GM23338 (cell line): ENCODE data around the gene RAD51B. TPM values are rescaled to one million over a fixed set of nuclear protein-coding genes. Genes with fewer than 3 reads are reported as not detected.

ENCODE experiments used
- ATAC-seq: fragments of 200-7000 bp; cut with Tn5 transposase; 3 replicates; pipeline ENCODE4 v1.9.1; 2020
- DNase-seq: peaks from one replicate; pipeline ENCODE4 v3.0.0-alpha.2; 2015; ENCODE audit warnings: low spot score
- H2AFZ ChIP-seq: fragments of 200-600 bp; sonication (generic); 2 replicates; pipeline ENCODE4 v1.8.0; 2016; ENCODE audit warnings: antibody characterized with exemption, mild to moderate bottlenecking, moderate library complexity
- H3F3A ChIP-seq: fragments of 200-600 bp; sonication (generic); replicated peaks from 2 replicates; pipeline ENCODE4 v1.8.0; 2017; ENCODE audit warnings: antibody characterized with exemption, mixed run types, low read depth
- H3K27ac ChIP-seq: fragments of 200-600 bp; sonication (generic); 2 replicates; pipeline ENCODE4 v1.6.1; 2016; ENCODE audit warnings: low read depth
- H3K27me3 ChIP-seq: fragments of 200-600 bp; sonication (generic); 2 replicates; pipeline ENCODE4 v1.8.0; 2016; ENCODE audit warnings: mild to moderate bottlenecking, mixed run types, moderate library complexity; ENCODE audit not compliant: insufficient read depth
- H3K36me3 ChIP-seq: fragments of 200-600 bp; sonication (generic); 2 replicates; pipeline ENCODE4 v1.8.0; 2016; ENCODE audit warnings: mild to moderate bottlenecking; ENCODE audit not compliant: insufficient read depth
- H3K4me1 ChIP-seq: fragments of 200-600 bp; sonication (generic); 2 replicates; pipeline ENCODE4 v1.8.0; 2016; ENCODE audit warnings: mild to moderate bottlenecking, moderate library complexity; ENCODE audit not compliant: insufficient read depth
- H3K4me2 ChIP-seq: fragments of 200-600 bp; sonication (generic); 2 replicates; pipeline ENCODE4 v1.7.1; 2017; ENCODE audit warnings: mixed run types
- H3K4me3 ChIP-seq: fragments of 200-600 bp; sonication (generic); 2 replicates; pipeline ENCODE4 v1.6.1; 2016; ENCODE audit warnings: mixed run types
- H3K79me2 ChIP-seq: fragments of 200-600 bp; sonication (generic); replicated peaks from 2 replicates; pipeline ENCODE4 v1.8.0; 2017; ENCODE audit warnings: mild to moderate bottlenecking; ENCODE audit not compliant: insufficient read depth
- H3K9me2 ChIP-seq: fragments of 200-600 bp; sonication (generic); 2 replicates; pipeline ENCODE4 v1.8.0; 2017; ENCODE audit not compliant: insufficient read depth
- H4K20me1 ChIP-seq: fragments of 200-600 bp; sonication (generic); replicated peaks from 2 replicates; pipeline ENCODE4 v1.8.0; 2017; ENCODE audit warnings: mild to moderate bottlenecking; ENCODE audit not compliant: insufficient read depth
- H3K27ac Mint-ChIP-seq: 2 replicates; pipeline ENCODE4 v1.8.0; 2020; ENCODE audit warnings: inconsistent platforms, mild to moderate bottlenecking, moderate library complexity, mixed read lengths
- H3K27me3 Mint-ChIP-seq: 3 replicates; pipeline ENCODE4 v1.8.0; 2022; ENCODE audit warnings: low read depth, mild to moderate bottlenecking, moderate library complexity, mixed read lengths, inconsistent platforms; ENCODE audit not compliant: insufficient read depth, poor library complexity
- H3K36me3 Mint-ChIP-seq: 3 replicates; pipeline ENCODE4 v1.8.0; 2021; ENCODE audit warnings: low read depth, mild to moderate bottlenecking, inconsistent platforms, moderate library complexity, mixed read lengths
- H3K4me1 Mint-ChIP-seq: 3 replicates; pipeline ENCODE4 v1.8.0; 2020; ENCODE audit warnings: mild to moderate bottlenecking, inconsistent platforms, mixed read lengths
- H3K4me3 Mint-ChIP-seq: 3 replicates; pipeline ENCODE4 v1.8.0; 2021; ENCODE audit warnings: moderate library complexity, mild to moderate bottlenecking, inconsistent platforms, mixed read lengths
- H3K9me3 Mint-ChIP-seq: 3 replicates; pipeline ENCODE4 v1.8.0; 2020; ENCODE audit warnings: moderate library complexity, mild to moderate bottlenecking, inconsistent platforms, mixed read lengths
- CREB1 ChIP-seq: fragments of 250-450 bp; sonication (Bioruptor Pico); IDR thresholded peaks from 2 replicates; pipeline ENCODE4 v1.5.0; 2020; ENCODE audit warnings: low read depth, mild to moderate bottlenecking, moderate library complexity
- CTCF ChIP-seq, 2 experiments: fragments of 200-600 bp in 1 of 2; sonication (generic) in 1 of 2; conservative IDR thresholded peaks; 2 replicates each; pipeline versions ENCODE4 v1.5.1 to v1.6.1; 2016 to 2017; ENCODE audit warnings: antibody characterized with exemption in 2 of 2, low read depth in 2 of 2, mild to moderate bottlenecking in 2 of 2, moderate library complexity in 1 of 2
- EZH2 ChIP-seq: fragments of 200-600 bp; sonication (generic); IDR thresholded peaks from one replicate; pipeline ENCODE4 v1.8.0; 2017; ENCODE audit warnings: antibody characterized with exemption, mild to moderate bottlenecking, low read depth; ENCODE audit not compliant: unreplicated experiment
- EZH2phosphoT487 ChIP-seq: fragments of 200-600 bp; sonication (generic); IDR thresholded peaks from one replicate; pipeline ENCODE4 v1.8.1; 2018; ENCODE audit warnings: antibody characterized with exemption; ENCODE audit not compliant: unreplicated experiment
- JUNB ChIP-seq: IDR thresholded peaks from one replicate; pipeline ENCODE4 v1.6.1; 2016; ENCODE audit warnings: antibody characterized with exemption; ENCODE audit not compliant: unreplicated experiment
- NANOG ChIP-seq: IDR thresholded peaks from 2 replicates; pipeline ENCODE4 v1.6.1; 2016; ENCODE audit warnings: antibody characterized with exemption, borderline replicate concordance
- POLR2AphosphoS5 ChIP-seq: IDR thresholded peaks from 2 replicates; pipeline ENCODE4 v1.6.1; 2016; ENCODE audit warnings: antibody characterized with exemption, low read depth
- STAT1 ChIP-seq: IDR thresholded peaks from one replicate; pipeline ENCODE4 v1.6.1; 2016; ENCODE audit warnings: antibody characterized with exemption; ENCODE audit not compliant: unreplicated experiment
- ZNF114 ChIP-seq: fragments of 250-450 bp; sonication (Bioruptor Pico); IDR thresholded peaks from 2 replicates; pipeline ENCODE4 v1.5.0; 2020; ENCODE audit warnings: mild to moderate bottlenecking, moderate library complexity
- ZNF331 ChIP-seq: fragments of 250-450 bp; sonication (Bioruptor Pico); IDR thresholded peaks from 2 replicates; pipeline ENCODE4 v1.5.0; 2020; ENCODE audit warnings: low read depth, mild to moderate bottlenecking, moderate library complexity
- polyA plus RNA-seq: library from polyadenylated mRNA; unstranded; fragments of >200 nt; fragmentation: Nextera tagmentation; extraction: Ambion mirVana; gene quantifications from 2 replicates; pipeline ENCODE4 v1.2.1, GENCODE V29; 2016
- total RNA-seq: library from RNA; depleted of rRNA; stranded (reverse); fragments of >200 nt; shearing (Covaris generic); gene quantifications from 2 replicates; pipeline ENCODE4 v1.2.3, GENCODE V29; 2014
- TF ChIP-seq, protein P1 (sequence below): fragments of 250-450 bp; sonication (Bioruptor Pico); IDR thresholded peaks from 2 replicates; pipeline ENCODE4 v1.5.0; 2020; ENCODE audit warnings: mild to moderate bottlenecking, moderate library complexity
- TF ChIP-seq, protein P2 (sequence below): IDR thresholded peaks from 2 replicates; pipeline ENCODE4 v1.6.1; 2016; ENCODE audit warnings: antibody characterized with exemption
- TF ChIP-seq, protein P3 (sequence below): IDR thresholded peaks from one replicate; pipeline ENCODE4 v1.6.1; 2018; ENCODE audit warnings: antibody characterized with exemption; ENCODE audit not compliant: unreplicated experiment

The RAD51B gene
- total and polyA plus RNA-seq, 2 experiments from 2014 or later, result 15.7 to 29.1 TPM

DNA sequence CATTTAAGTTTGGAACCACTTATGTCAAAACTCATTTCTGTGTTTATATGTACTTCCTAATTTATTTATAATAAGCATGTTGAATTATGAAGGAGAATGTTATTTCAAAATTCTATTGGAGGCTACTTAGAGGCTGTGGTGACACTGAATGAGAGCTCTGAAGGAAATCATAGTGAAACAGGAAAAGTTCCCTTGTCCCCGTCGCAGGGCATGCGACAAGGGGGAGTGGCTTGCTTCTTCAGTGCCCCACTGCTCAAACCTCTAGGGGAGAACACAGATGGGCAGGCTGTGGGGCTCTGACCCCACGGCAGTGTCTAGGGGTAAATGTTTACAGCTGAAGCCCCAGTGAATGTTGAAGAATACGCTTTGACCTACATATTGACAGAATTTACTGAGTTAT is 261.9 kb downstream of the RAD51B start:
- Histone ChIP-seq H3K9me2 (no peaks in the 10 kb centered on the region), H3K79me2 (no peaks in the 10 kb centered on the region), H3K4me3 (no peak overlapping the region), H3K4me1 (peaks cover 23% of the 10 kb centered on the region), H3K27me3 (no peaks in the 10 kb centered on the region), H3F3A (no peaks in the 10 kb centered on the region), H3K4me2 (no peak overlapping the region), H3K27ac (no peak overlapping the region), H4K20me1 (no peaks in the 10 kb centered on the region), H3K36me3 (no peaks in the 10 kb centered on the region), H2AFZ (no peak overlapping the region)
- TF ChIP-seq STAT1 (no peak), CREB1 (CRISPR knock-in tag) (no peak), EZH2phosphoT487 (no peak), POLR2AphosphoS5 (no peak), ZNF331 (CRISPR knock-in tag) (no peak), ZNF114 (CRISPR knock-in tag) (no peak), NANOG (no peak), EZH2 (no peak), CTCF (conservative IDR thresholded peaks at IDR 0.05; ENCODE audit: low read depth in 2 of 2) (no peak), JUNB (no peak)
- TF ChIP-seq, protein P1, sequence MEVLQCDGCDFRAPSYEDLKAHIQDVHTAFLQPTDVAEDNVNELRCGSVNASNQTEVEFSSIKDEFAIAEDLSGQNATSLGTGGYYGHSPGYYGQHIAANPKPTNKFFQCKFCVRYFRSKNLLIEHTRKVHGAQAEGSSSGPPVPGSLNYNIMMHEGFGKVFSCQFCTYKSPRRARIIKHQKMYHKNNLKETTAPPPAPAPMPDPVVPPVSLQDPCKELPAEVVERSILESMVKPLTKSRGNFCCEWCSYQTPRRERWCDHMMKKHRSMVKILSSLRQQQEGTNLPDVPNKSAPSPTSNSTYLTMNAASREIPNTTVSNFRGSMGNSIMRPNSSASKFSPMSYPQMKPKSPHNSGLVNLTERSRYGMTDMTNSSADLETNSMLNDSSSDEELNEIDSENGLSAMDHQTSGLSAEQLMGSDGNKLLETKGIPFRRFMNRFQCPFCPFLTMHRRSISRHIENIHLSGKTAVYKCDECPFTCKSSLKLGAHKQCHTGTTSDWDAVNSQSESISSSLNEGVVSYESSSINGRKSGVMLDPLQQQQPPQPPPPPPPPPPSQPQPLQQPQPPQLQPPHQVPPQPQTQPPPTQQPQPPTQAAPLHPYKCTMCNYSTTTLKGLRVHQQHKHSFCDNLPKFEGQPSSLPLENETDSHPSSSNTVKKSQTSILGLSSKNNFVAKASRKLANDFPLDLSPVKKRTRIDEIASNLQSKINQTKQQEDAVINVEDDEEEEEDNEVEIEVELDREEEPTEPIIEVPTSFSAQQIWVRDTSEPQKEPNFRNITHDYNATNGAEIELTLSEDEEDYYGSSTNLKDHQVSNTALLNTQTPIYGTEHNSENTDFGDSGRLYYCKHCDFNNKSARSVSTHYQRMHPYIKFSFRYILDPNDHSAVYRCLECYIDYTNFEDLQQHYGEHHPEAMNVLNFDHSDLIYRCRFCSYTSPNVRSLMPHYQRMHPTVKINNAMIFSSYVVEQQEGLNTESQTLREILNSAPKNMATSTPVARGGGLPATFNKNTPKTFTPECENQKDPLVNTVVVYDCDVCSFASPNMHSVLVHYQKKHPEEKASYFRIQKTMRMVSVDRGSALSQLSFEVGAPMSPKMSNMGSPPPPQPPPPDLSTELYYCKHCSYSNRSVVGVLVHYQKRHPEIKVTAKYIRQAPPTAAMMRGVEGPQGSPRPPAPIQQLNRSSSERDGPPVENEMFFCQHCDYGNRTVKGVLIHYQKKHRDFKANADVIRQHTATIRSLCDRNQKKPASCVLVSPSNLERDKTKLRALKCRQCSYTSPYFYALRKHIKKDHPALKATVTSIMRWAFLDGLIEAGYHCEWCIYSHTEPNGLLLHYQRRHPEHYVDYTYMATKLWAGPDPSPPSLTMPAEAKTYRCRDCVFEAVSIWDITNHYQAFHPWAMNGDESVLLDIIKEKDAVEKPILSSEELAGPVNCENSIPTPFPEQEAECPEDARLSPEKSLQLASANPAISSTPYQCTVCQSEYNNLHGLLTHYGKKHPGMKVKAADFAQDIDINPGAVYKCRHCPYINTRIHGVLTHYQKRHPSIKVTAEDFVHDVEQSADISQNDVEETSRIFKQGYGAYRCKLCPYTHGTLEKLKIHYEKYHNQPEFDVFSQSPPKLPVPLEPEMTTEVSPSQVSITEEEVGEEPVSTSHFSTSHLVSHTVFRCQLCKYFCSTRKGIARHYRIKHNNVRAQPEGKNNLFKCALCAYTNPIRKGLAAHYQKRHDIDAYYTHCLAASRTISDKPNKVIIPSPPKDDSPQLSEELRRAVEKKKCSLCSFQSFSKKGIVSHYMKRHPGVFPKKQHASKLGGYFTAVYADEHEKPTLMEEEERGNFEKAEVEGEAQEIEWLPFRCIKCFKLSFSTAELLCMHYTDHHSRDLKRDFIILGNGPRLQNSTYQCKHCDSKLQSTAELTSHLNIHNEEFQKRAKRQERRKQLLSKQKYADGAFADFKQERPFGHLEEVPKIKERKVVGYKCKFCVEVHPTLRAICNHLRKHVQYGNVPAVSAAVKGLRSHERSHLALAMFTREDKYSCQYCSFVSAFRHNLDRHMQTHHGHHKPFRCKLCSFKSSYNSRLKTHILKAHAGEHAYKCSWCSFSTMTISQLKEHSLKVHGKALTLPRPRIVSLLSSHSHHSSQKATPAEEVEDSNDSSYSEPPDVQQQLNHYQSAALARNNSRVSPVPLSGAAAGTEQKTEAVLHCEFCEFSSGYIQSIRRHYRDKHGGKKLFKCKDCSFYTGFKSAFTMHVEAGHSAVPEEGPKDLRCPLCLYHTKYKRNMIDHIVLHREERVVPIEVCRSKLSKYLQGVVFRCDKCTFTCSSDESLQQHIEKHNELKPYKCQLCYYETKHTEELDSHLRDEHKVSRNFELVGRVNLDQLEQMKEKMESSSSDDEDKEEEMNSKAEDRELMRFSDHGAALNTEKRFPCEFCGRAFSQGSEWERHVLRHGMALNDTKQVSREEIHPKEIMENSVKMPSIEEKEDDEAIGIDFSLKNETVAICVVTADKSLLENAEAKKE (CRISPR knock-in tag), result no peak
- TF ChIP-seq, protein P2, sequence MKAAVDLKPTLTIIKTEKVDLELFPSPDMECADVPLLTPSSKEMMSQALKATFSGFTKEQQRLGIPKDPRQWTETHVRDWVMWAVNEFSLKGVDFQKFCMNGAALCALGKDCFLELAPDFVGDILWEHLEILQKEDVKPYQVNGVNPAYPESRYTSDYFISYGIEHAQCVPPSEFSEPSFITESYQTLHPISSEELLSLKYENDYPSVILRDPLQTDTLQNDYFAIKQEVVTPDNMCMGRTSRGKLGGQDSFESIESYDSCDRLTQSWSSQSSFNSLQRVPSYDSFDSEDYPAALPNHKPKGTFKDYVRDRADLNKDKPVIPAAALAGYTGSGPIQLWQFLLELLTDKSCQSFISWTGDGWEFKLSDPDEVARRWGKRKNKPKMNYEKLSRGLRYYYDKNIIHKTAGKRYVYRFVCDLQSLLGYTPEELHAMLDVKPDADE, result no peak
- TF ChIP-seq, protein P3, sequence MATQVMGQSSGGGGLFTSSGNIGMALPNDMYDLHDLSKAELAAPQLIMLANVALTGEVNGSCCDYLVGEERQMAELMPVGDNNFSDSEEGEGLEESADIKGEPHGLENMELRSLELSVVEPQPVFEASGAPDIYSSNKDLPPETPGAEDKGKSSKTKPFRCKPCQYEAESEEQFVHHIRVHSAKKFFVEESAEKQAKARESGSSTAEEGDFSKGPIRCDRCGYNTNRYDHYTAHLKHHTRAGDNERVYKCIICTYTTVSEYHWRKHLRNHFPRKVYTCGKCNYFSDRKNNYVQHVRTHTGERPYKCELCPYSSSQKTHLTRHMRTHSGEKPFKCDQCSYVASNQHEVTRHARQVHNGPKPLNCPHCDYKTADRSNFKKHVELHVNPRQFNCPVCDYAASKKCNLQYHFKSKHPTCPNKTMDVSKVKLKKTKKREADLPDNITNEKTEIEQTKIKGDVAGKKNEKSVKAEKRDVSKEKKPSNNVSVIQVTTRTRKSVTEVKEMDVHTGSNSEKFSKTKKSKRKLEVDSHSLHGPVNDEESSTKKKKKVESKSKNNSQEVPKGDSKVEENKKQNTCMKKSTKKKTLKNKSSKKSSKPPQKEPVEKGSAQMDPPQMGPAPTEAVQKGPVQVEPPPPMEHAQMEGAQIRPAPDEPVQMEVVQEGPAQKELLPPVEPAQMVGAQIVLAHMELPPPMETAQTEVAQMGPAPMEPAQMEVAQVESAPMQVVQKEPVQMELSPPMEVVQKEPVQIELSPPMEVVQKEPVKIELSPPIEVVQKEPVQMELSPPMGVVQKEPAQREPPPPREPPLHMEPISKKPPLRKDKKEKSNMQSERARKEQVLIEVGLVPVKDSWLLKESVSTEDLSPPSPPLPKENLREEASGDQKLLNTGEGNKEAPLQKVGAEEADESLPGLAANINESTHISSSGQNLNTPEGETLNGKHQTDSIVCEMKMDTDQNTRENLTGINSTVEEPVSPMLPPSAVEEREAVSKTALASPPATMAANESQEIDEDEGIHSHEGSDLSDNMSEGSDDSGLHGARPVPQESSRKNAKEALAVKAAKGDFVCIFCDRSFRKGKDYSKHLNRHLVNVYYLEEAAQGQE, result no peak
- Mint-ChIP-seq H3K9me3 (peaks cover 2% of the 10 kb centered on the region; the same call in 2 of the 3 replicates), H3K27ac (no peak overlapping the region), H3K36me3 (no peaks in the 10 kb centered on the region), H3K27me3 (peaks cover 4% of the 10 kb centered on the region), H3K4me3 (no peak overlapping the region), H3K4me1 (peaks cover 29% of the 10 kb centered on the region)
- no peak for DNase-seq
- no peak for ATAC-seq
